Chondrocyte (in vitro differentiated cells): ENCODE data around the gene RRAD. TPM values are rescaled to one million over a fixed set of nuclear protein-coding genes. Genes with fewer than 3 reads are reported as not detected.
A peak's percentile ranks its signal among the peaks of the same experiment; 100 is the strongest.

ENCODE experiments used
- DNase-seq: peaks from one replicate; pipeline ENCODE4 v3.0.0; 2021; ENCODE audit warnings: mixed read lengths, low spot score
- H3K27ac Mint-ChIP-seq: one replicate; pipeline ENCODE4 v1.8.0; 2021; ENCODE audit warnings: mild to moderate bottlenecking, moderate library complexity, mixed read lengths; ENCODE audit not compliant: unreplicated experiment
- H3K27me3 Mint-ChIP-seq: 2 replicates; pipeline ENCODE4 v1.8.0; 2021; ENCODE audit warnings: low read depth, mixed read lengths
- H3K36me3 Mint-ChIP-seq: 2 replicates; pipeline ENCODE4 v1.8.0; 2021; ENCODE audit warnings: low read depth, mixed read lengths
- H3K4me1 Mint-ChIP-seq: 2 replicates; pipeline ENCODE4 v1.8.0; 2021; ENCODE audit warnings: low read depth, mild to moderate bottlenecking, mixed read lengths
- H3K4me3 Mint-ChIP-seq: one replicate; pipeline ENCODE4 v1.8.0; 2021; ENCODE audit warnings: mild to moderate bottlenecking, moderate library complexity, mixed read lengths; ENCODE audit not compliant: unreplicated experiment
- H3K9me3 Mint-ChIP-seq: 2 replicates; pipeline ENCODE4 v1.8.0; 2021; ENCODE audit warnings: low read depth, mixed read lengths
- CTCF ChIP-seq: fragments of 200-600 bp; sonication (generic); IDR thresholded peaks from 2 replicates; pipeline ENCODE4 v1.5.0; 2021; ENCODE audit warnings: antibody characterized with exemption, mild to moderate bottlenecking, moderate library complexity
- total RNA-seq: library from RNA; stranded (reverse); gene quantifications from 3 replicates; pipeline ENCODE4 v1.2.1, GENCODE V29; 2021

Gene RRAD
- total RNA-seq, 1 donor from 2014 or later = 6.5 TPM

DNA sequence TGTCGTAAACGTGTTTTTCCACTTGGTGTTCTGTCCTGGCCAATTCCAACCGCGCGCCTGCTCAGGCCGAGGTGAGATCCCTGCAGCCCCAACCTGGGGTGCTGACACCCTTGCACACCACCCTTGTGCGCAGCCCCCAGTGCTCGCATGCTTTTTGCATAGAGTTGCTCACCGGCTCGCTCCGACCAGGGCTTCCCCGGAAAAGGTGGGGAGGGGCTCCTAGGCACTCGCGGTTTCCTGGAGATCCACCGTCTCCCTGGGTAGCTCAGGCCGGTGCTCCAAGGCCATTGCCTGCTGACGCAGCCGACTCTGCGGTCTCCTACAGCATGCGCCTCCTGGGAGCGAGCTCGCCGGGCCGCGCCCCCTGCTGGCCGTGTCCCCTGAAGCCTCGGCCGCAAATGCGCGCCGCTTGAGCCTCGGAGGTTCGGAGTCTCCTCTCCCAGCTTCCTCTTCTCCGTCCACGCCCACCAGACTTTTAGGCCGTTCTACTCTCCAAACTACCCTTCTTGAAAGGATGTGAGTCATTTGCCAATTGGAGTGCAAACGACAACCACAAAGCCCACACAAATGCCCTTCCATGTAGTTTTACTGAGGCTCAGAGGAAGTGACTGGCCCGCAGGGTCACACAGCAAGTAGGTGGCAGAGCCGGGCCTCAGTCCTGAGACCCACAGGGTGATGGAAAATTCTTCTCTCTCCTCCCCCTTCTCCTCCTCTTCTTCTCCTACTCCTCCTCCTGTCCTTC, 52.2 kb downstream of the RRAD start:
- H3K36me3 Mint-ChIP-seq = no peaks in the 10 kb centered on the region
- H3K27me3 Mint-ChIP-seq = no peaks in the 10 kb centered on the region
- no peaks in the 10 kb centered on the region for H3K9me3 Mint-ChIP-seq
- TF ChIP-seq CTCF = peak; percentile 98
- peaks cover 31% of the 10 kb centered on the region for H3K4me1 Mint-ChIP-seq
- H3K4me3 Mint-ChIP-seq = peak overlapping the region; percentile 70
- H3K27ac Mint-ChIP-seq = peak overlapping the region; percentile 92
- DNase-seq = no peak

GRCh38 chr16:66872559-66872942, 52.8 kb downstream of the RRAD start:
- DNase-seq = no peak
- TF ChIP-seq CTCF = no peak
- no peaks in the 10 kb centered on the region for H3K9me3 Mint-ChIP-seq
- peak overlapping the region; percentile 70 for H3K4me3 Mint-ChIP-seq
- peaks cover 27% of the 10 kb centered on the region for H3K4me1 Mint-ChIP-seq
- peak overlapping the region; percentile 92 for H3K27ac Mint-ChIP-seq
- no peaks in the 10 kb centered on the region for H3K36me3 Mint-ChIP-seq
- H3K27me3 Mint-ChIP-seq = no peaks in the 10 kb centered on the region

- Mint-ChIP-seq H3K36me3 (no peaks in the 10 kb centered on the region), H3K27ac (no peak overlapping the region), H3K9me3 (no peaks in the 10 kb centered on the region), H3K4me1 (peaks cover 27% of the 10 kb centered on the region), H3K4me3 (no peak overlapping the region), H3K27me3 (no peaks in the 10 kb centered on the region)
- no peak for DNase-seq
- no peak for TF ChIP-seq CTCF
Measured at GRCh38 chr16:66871840-66872239, 53.5 kb downstream of the RRAD start.

Other genes starting within 250 kb of the RRAD start
- 30.1 to 32.5 TPM (median 31.5 TPM) in 3 replicates for gene CMTM4, start 228.8 kb downstream of the RRAD start, total RNA-seq
- gene DYNC1LI2, start 173.9 kb downstream of the RRAD start, total RNA-seq = 144 to 153 TPM (median 147 TPM) in 3 replicates
- gene TERB1, start 124.0 kb downstream of the RRAD start, total RNA-seq = not detected in 3 replicates
- 46.7 to 51.4 TPM (median 47.8 TPM) in 3 replicates for gene NAE1, start 94.6 kb downstream of the RRAD start, total RNA-seq
- not detected in 3 replicates for gene CA7, start 81.1 kb downstream of the RRAD start, total RNA-seq
- gene PDP2, start 45.0 kb downstream of the RRAD start, total RNA-seq = 8.5 to 9.2 TPM (median 9.0 TPM) in 3 replicates
- not detected in 3 replicates for gene CDH16, start 6.7 kb downstream of the RRAD start, total RNA-seq
- 55.9 to 64.9 TPM (median 61.3 TPM) in 3 replicates for gene CIAO2B, start 8.9 kb upstream of the RRAD start, total RNA-seq
- gene CES2, start 10.0 kb upstream of the RRAD start, total RNA-seq = 25.2 to 27.9 TPM (median 26.0 TPM) in 3 replicates
- gene CES3, start 35.7 kb upstream of the RRAD start, total RNA-seq = 0.12 to 0.75 TPM (median 0.13 TPM) in 3 replicates
- gene CES4A, start 63.1 kb upstream of the RRAD start, total RNA-seq = 1.6 to 6.6 TPM (median 2.6 TPM) in 3 replicates
- 56.6 to 62.7 TPM (median 61.3 TPM) in 3 replicates for gene CBFB, start 103.6 kb upstream of the RRAD start, total RNA-seq
- 14.0 to 18.2 TPM (median 14.9 TPM) in 3 replicates for gene PHAF1, start 184.4 kb upstream of the RRAD start, total RNA-seq
- gene B3GNT9, start 225.5 kb upstream of the RRAD start, total RNA-seq = 39.9 to 64.4 TPM (median 41.4 TPM) in 3 replicates
- gene TRADD, start 234.4 kb upstream of the RRAD start, total RNA-seq = 16.6 to 20.0 TPM (median 19.1 TPM) in 3 replicates
- gene FBXL8, start 234.4 kb upstream of the RRAD start, total RNA-seq = 14.6 to 17.5 TPM (median 16.0 TPM) in 3 replicates
- 11.6 to 19.0 TPM (median 15.7 TPM) in 3 replicates for gene HSF4, start 239.2 kb upstream of the RRAD start, total RNA-seq
- 21.9 to 34.6 TPM (median 31.2 TPM) in 3 replicates for gene NOL3, start 245.0 kb upstream of the RRAD start, total RNA-seq